ENCODE results near the gene PSMF1. TPM values are rescaled to one million over a fixed set of nuclear protein-coding genes. Genes with fewer than 3 reads are reported as not detected.

PSMF1 gene
- total RNA-seq, 1 donor from 2014 or later = 129 TPM

DNA sequence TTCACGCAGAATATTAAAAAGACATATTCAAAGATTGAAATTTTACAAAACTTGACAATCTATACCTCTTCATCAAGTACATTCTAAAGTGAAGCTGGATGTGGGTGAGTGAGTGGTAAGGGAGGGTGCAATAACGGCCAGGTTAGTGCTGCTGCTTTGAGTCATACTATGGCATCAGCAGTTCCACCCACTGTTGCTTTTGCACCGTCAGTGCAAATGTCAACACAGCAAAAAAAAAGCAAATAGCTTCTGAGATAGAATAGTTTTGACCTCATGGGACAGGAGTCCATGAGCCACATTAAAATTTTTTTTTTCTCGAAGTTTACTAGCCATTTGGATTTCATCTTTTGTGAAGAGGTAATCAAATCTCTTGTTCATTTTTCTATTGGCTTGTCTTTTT is 31.8 kb downstream of the PSMF1 start:
- TF ChIP-seq CTCF (IDR thresholded peaks at IDR 0.05) = no peak
- Mint-ChIP-seq H3K27me3 (ENCODE audit: unreplicated experiment) (no peaks in the 10 kb centered on the region), H3K4me1 (ENCODE audit: unreplicated experiment) (no peaks in the 10 kb centered on the region), H3K4me3 (ENCODE audit: unreplicated experiment) (no peak overlapping the region), H3K36me3 (ENCODE audit: unreplicated experiment) (peaks cover 47% of the 10 kb centered on the region), H3K27ac (ENCODE audit: unreplicated experiment) (no peak overlapping the region), H3K9me3 (ENCODE audit: unreplicated experiment) (no peaks in the 10 kb centered on the region)
- no peak for DNase-seq (ENCODE audit: extremely low spot score, unreplicated experiment)

DNA sequence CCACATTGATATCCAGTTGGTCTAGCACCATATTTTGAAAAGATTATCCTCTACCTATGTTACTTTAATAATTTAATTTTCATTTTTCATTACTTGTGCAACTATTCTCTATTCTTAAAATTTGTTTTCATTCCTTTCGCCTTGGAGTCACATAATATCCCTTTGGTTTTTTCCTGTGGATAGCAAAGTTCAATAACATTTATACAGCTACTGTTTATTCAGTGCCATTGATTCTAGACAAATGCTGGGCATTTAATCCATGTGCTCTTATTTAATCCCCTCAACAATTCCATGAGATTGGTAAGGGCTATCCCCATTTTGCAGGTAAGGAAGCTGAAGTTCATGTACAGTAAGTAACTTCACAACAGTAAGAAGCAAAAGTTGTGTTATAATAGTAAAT is 32.6 kb downstream of the PSMF1 start:
- H3K27me3 Mint-ChIP-seq (ENCODE audit: unreplicated experiment) = no peaks in the 10 kb centered on the region
- DNase-seq (ENCODE audit: extremely low spot score, unreplicated experiment) = no peak
- TF ChIP-seq CTCF (IDR thresholded peaks at IDR 0.05) = no peak
- H3K36me3 Mint-ChIP-seq (ENCODE audit: unreplicated experiment) = peaks cover 53% of the 10 kb centered on the region
- H3K4me3 Mint-ChIP-seq (ENCODE audit: unreplicated experiment) = no peak overlapping the region
- no peaks in the 10 kb centered on the region for H3K9me3 Mint-ChIP-seq (ENCODE audit: unreplicated experiment)
- no peaks in the 10 kb centered on the region for H3K4me1 Mint-ChIP-seq (ENCODE audit: unreplicated experiment)
- H3K27ac Mint-ChIP-seq (ENCODE audit: unreplicated experiment) = no peak overlapping the region

- peaks cover 46% of the 10 kb centered on the region for H3K36me3 Mint-ChIP-seq (ENCODE audit: unreplicated experiment)
Observed at GRCh38 chr20:1154226-1154625, 35.8 kb downstream of the PSMF1 start.

DNA sequence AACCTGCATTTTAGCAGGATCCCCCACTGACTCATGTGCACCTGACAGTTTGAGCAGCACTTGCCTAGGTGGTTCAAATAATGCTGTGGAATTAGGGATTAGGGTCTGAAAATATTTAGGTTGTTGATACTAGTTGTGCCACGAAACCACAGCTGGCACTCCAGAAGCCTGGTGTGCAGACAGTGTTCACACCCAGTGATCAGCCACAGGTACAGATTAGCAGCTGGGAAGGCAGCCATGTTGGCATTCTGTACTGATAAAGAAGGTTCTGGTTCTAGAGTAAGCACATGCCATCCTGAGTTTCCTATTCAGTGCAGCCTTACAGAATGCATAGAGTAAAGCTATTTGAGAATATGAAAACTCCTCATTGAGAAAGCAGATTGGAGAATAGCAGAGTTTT is 36.3 kb downstream of the PSMF1 start:
- no peaks in the 10 kb centered on the region for H3K9me3 Mint-ChIP-seq (ENCODE audit: unreplicated experiment)
- no peaks in the 10 kb centered on the region for H3K27me3 Mint-ChIP-seq (ENCODE audit: unreplicated experiment)
- no peaks in the 10 kb centered on the region for H3K4me1 Mint-ChIP-seq (ENCODE audit: unreplicated experiment)
- TF ChIP-seq CTCF (IDR thresholded peaks at IDR 0.05) = no peak
- peaks cover 46% of the 10 kb centered on the region for H3K36me3 Mint-ChIP-seq (ENCODE audit: unreplicated experiment)
- no peak for DNase-seq (ENCODE audit: extremely low spot score, unreplicated experiment)
- H3K27ac Mint-ChIP-seq (ENCODE audit: unreplicated experiment) = no peak overlapping the region
- H3K4me3 Mint-ChIP-seq (ENCODE audit: unreplicated experiment) = no peak overlapping the region

More at GRCh38 chr20:1154226-1154625, 35.8 kb downstream of the PSMF1 start:
- H3K27ac Mint-ChIP-seq (ENCODE audit: unreplicated experiment) = no peak overlapping the region
- no peak for TF ChIP-seq CTCF (IDR thresholded peaks at IDR 0.05)
- DNase-seq (ENCODE audit: extremely low spot score, unreplicated experiment) = no peak
- no peak overlapping the region for H3K4me3 Mint-ChIP-seq (ENCODE audit: unreplicated experiment)
- H3K9me3 Mint-ChIP-seq (ENCODE audit: unreplicated experiment) = no peaks in the 10 kb centered on the region
- no peaks in the 10 kb centered on the region for H3K4me1 Mint-ChIP-seq (ENCODE audit: unreplicated experiment)
- no peaks in the 10 kb centered on the region for H3K27me3 Mint-ChIP-seq (ENCODE audit: unreplicated experiment)

GRCh38 chr20:1155342-1155741 is 36.9 kb downstream of the PSMF1 start:
- Mint-ChIP-seq H3K27ac (ENCODE audit: unreplicated experiment) (no peak overlapping the region), H3K4me3 (ENCODE audit: unreplicated experiment) (no peak overlapping the region), H3K9me3 (ENCODE audit: unreplicated experiment) (no peaks in the 10 kb centered on the region), H3K27me3 (ENCODE audit: unreplicated experiment) (no peaks in the 10 kb centered on the region), H3K36me3 (ENCODE audit: unreplicated experiment) (peaks cover 46% of the 10 kb centered on the region), H3K4me1 (ENCODE audit: unreplicated experiment) (no peaks in the 10 kb centered on the region)
- no peak for TF ChIP-seq CTCF (IDR thresholded peaks at IDR 0.05)
- DNase-seq (ENCODE audit: extremely low spot score, unreplicated experiment) = no peak
